Measurements from ENCODE around the gene OSGEPL1.
A peak's percentile ranks its signal among the peaks of the same experiment; 100 is the strongest.
"Not testable (repeated sequence)": the region's sequence is repeated elsewhere in the genome, so short reads cannot be mapped to it uniquely, and the experiment has no call there.

OSGEPL1 gene

DNA sequence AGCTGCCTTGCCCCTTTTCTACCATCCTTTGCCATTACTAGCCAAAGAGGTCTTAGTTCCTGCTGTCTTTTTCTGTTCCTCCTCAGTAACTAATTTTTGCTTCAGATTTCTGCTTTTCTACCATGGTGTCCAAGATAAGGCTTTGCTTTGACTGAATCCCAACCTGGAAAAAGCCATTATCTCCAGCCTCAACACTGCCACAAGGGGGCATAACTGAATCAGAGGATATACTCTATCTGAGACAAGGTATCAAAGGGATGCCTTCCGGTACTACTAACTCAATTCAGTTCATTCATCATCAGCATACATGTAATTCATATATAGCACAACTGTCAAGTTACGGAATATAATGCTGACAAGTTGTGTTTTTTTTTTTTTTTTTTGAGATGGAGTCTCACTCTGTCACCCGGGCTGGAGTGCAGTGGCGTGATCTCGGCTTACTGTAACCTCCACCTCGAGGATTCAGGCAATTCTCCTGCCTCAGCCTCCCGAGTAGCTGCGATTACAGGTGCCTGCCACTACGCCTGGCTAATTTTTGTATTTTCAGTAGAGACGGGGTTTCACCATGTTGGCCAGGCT lies 11.4 kb downstream of the OSGEPL1 start:
- DNase-seq (ENCODE audit: low spot score) (peak; percentile 35), FAIRE-seq (no peak)

DNA sequence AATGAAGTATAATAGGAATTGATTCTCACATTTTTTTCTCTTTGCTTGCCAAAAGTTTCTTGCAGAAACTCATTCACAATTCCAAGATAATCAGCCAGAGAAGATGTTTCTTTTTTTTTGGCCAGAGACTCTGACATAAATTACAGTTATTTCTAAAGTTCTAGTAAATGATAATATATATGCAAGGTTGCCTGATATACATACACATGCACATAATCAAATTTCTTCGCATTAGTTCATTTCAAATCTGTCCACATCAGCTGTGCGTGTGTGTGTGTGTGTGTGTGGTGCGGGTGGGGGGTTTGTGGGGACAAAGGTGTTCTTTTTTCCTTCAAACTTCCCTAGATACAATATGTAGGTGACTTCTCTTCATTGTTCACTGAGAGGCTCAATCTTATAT lies 33.2 kb downstream of the OSGEPL1 start:
- DNase-seq (ENCODE audit: low spot score) (no peak), FAIRE-seq (no peak)

DNA sequence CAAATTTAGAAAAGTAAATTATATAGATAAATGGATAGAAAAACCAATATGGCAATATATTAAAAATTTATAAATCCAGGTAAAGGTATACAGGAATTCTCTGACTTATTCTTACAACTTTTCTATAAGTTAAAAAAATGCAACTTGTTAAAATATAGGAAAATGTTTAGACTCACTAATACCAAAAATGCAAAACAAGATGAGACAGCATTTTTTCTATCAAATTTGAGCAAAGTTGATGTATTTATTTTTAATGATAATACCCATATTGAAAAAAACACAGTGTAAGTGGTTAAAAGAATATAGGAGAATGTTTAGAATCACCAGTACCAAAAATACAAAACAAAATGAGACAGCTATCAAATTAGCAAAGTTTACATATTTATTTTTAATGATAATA lies 35.7 kb downstream of the OSGEPL1 start:
- DNase-seq (ENCODE audit: low spot score) (no peak), FAIRE-seq (no peak)

DNA sequence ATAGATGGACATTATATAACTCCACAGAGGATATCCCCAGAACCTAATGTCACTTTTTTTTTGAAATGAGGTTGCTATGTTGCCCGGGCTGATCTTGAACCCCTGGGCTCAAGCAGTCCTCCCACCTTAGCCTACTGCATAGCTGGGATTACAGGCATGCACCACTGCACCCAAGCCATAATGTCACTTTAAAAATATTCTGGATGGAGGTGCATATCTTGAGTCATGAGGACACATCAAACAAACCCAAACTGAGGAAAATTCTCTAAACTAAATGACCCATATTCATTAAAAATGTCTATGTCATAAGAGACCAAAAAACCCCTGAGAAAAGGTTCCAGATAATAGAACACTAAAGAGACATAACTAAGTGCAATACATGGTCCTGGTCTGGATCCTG lies 36.3 kb downstream of the OSGEPL1 start:
- DNase-seq (ENCODE audit: low spot score) (no peak), FAIRE-seq (no peak)

DNA sequence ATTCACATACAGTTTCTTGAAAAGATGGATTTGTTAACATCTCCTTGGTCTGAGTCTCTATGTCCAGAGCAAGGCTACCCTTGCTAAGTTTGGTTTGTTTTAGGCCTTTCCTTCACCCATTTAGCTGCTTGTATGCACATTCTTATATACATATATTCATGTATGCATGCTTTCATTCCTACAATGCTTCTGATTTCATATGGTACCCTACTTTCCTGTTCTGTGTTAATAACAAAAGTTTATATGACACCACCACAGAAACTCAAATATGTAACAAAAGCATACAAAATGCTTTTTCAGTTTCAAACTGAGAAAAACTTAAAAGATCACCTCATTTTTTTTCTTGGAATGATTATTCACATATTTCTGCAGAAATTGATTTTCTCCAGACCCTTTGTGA lies 39.4 kb downstream of the OSGEPL1 start:
- DNase-seq (ENCODE audit: low spot score): no peak
- FAIRE-seq: no peak

DNA sequence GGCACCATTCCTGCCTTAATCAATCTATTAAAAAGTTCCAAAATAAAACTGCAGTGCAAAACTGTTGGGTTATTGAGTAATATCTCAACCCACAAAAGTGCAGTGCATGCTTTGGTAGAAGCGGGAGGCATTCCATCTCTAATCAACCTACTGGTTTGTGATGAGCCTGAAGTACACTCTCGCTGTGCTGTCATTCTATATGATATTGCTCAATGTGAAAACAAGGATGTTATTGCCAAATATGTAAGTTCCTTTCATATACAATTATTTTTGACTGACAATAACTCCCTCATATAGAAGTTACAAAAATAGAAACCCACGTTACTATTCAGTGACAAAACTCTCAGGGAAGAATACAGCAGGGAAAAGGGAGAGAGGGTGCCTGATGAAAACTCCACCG lies 43.0 kb downstream of the OSGEPL1 start:
- FAIRE-seq (no peak), DNase-seq (ENCODE audit: low spot score) (no peak)

DNA sequence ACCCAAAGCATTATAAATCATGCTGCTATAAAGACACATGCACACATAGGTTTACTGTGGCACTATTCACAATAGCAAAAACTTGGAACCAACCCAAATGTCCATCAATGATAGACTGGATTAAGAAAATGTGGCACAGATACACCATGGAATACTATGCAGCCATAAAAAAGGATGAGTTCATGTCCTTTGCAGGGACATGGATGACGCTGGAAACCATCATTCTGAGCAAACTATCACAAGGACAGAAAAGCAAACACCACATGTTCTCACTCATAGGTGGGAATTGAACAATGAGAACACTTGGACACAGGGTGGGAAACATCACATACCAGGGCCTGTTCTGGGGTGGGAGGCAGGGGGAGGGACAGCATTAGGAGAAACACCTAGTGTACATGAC lies 45.0 kb downstream of the OSGEPL1 start:
- not testable (repeated sequence) for DNase-seq (ENCODE audit: low spot score); FAIRE-seq

GRCh38 chr2:189709501-189710221 lies 52.9 kb downstream of the OSGEPL1 start:
- FAIRE-seq: no peak
- no peak for DNase-seq (ENCODE audit: low spot score)

DNA sequence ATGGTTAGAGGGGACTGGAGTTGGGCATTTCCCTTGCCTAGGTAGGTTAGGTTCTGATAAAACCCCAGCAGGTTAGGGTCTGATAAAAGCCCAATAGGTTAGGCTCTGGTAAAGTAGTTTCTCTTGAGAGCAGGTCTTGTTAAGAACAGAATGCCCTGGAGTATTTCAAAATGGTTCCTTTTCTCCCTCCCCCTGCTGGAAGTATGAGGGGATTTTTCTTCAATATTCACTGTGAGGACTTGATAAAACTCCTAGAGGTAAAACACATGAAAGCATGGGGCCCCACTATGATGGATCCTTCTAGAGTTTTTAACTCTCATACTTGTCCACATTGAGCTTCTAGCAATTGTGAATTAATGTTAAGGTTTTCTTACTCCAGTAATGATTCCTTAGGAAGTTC lies 60.5 kb downstream of the OSGEPL1 start:
- DNase-seq (ENCODE audit: low spot score) (no peak), FAIRE-seq (no peak)

DNA sequence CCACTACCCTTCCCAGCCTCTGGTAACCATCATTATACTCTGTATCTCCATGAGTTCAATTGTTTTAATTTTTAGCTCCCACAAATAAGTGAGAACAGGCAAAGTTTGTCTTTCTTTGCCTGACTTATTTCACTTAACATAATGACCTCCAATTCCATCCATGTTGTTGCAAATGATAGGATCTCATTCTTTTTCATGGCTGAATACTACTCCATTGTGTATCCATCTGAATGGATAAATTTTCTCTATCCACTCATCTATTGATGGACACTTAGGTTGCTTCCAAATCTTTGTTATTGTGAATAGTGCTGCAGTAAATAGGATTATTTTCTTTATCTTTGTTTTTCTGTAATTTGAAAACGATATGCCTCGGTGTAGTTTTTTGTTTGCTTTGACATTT lies 61.9 kb downstream of the OSGEPL1 start:
- FAIRE-seq (no peak), DNase-seq (ENCODE audit: low spot score) (no peak)

DNA sequence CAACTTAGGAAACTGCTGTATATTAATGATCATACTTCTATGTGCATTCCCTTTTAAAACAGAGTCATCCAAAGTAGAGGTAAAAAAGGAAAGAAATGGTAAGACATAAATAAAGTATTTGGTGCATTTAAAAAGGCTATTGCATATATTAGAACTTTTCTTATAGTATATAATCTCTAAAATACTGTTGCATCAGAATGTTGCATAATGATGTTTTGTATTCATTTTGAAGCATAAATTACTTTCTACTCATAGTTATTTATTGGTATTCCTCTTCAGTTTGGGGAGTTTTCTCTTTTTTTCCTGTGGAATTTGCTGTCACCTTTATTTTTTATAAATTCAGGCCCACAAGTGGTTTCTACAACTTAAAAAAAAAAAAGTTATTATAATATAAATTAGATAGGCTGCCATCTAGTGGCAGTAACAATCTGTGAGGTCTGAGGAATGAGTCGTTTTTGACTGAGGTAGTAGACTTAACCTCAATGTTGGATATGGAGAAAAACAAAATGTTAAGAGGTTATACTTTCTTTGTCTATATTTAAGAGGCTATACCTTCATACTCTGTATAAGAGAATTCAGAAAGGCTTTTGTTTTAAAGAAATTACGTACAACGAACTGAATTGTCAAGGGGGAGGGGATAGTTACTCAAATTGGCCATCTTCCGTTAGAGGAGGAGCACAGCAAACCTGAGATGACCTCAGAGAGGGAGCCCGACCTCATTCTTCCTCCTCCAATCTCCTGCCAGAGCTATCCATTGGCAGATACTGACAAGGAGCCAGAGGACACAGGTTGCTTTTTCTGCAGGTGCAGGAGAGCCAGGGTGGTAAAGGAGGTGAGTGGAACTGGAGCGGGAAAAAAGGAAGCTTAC lies 64.3 kb downstream of the OSGEPL1 start:
- FAIRE-seq (no peak), DNase-seq (ENCODE audit: low spot score) (peak; percentile 12)
